ENCODE measurements around the gene PPIP5K1.

- TF ChIP-seq CTCF (conservative IDR thresholded peaks at IDR 0.05; ENCODE audit: low read length): no peak
- TF ChIP-seq EZH2phosphoT487 (IDR thresholded peaks at IDR 0.05; ENCODE audit: borderline replicate concordance, low read depth, low read length): no peak
These were observed 101.2 kb downstream of the PPIP5K1 start for GRCh38 chr15:43488790-43489189.
